ENCODE results near the gene TMEM175. TPM values are rescaled to one million over a fixed set of nuclear protein-coding genes. Genes with fewer than 3 reads are reported as not detected.

The TMEM175 gene
- polyA plus RNA-seq, 1 of the 3 experiments (the other 2 are of a cell fraction): 54.2 TPM

DNA sequence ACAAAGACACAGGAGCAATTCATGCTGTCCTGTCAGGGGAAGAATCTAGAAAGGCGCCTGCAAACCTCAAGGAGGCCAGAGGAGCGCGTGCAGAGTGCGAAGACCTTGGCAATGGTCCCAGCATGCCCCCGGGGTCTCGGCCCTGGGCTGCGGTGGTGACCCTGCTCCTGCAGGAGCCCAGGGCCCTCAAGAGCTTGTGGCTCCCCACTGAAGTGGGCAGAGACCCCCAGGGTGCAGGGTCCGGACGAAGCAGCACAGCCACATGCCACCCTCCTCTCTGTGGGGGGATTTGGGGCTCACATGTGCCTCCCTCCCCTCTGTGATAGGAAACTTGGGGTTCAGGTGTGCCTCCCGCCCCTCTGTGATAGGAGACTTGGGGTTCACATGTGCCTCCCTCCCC, 39.5 kb upstream of the TMEM175 start:
- CTCF ChIA-PET: interaction anchor here (1.1 to 2.3 kb wide), 2 partner anchors 150 to 290 kb away, joined by 3 to 11 read pairs; no protein-coding TSS in a partner anchor
- H3K79me2 ChIP-seq (ENCODE audit: insufficient read depth): no peaks in the 10 kb centered on the region
- H3K36me3 ChIP-seq (replicated peaks in 1 of 2; ENCODE audit: control insufficient read depth in 1 of 2, insufficient read depth in 2 of 2, low read length in 1 of 2): peaks cover 5 to 53% of the 10 kb centered on the region in 2 experiments
- H3K4me2 ChIP-seq: no peak overlapping the region
- POLR2A ChIA-PET: no interaction called here
- H3K4me3 ChIP-seq (ENCODE audit: low read depth in 2 of 2, low read length in 1 of 2): no peak overlapping the region
- H3K4me1 ChIP-seq (ENCODE audit: control insufficient read depth in 1 of 2, insufficient read depth in 2 of 2, low read depth in 1 of 2, low read length in 1 of 2): no peaks in the 10 kb centered on the region
- H3K9me3 ChIP-seq: no peaks in the 10 kb centered on the region
- H3K9ac ChIP-seq: no peak overlapping the region
- no CpG with 5 or more reads among the region's 10 CpGs for WGBS (ENCODE audit: low lambda C conversion rate)
- H3K27ac ChIP-seq (ENCODE audit: low read depth in 2 of 2, low read length in 1 of 2): no peak overlapping the region
- no peaks in the 10 kb centered on the region for H4K20me1 ChIP-seq (ENCODE audit: insufficient read depth)
- no peaks in the 10 kb centered on the region for H3K9me2 ChIP-seq
- no peak for TF ChIP-seq JUND (IDR thresholded peaks at IDR 0.05)
- TF ChIP-seq, protein P1, sequence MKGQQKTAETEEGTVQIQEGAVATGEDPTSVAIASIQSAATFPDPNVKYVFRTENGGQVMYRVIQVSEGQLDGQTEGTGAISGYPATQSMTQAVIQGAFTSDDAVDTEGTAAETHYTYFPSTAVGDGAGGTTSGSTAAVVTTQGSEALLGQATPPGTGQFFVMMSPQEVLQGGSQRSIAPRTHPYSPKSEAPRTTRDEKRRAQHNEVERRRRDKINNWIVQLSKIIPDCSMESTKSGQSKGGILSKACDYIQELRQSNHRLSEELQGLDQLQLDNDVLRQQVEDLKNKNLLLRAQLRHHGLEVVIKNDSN (IDR thresholded peaks at IDR 0.05; ENCODE audit: borderline replicate concordance, low read depth): no peak
- TF ChIP-seq, protein P2, sequence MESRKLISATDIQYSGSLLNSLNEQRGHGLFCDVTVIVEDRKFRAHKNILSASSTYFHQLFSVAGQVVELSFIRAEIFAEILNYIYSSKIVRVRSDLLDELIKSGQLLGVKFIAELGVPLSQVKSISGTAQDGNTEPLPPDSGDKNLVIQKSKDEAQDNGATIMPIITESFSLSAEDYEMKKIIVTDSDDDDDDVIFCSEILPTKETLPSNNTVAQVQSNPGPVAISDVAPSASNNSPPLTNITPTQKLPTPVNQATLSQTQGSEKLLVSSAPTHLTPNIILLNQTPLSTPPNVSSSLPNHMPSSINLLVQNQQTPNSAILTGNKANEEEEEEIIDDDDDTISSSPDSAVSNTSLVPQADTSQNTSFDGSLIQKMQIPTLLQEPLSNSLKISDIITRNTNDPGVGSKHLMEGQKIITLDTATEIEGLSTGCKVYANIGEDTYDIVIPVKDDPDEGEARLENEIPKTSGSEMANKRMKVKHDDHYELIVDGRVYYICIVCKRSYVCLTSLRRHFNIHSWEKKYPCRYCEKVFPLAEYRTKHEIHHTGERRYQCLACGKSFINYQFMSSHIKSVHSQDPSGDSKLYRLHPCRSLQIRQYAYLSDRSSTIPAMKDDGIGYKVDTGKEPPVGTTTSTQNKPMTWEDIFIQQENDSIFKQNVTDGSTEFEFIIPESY (IDR thresholded peaks at IDR 0.05; ENCODE audit: borderline replicate concordance, low read depth): no peak
- TF ChIP-seq RFX5 (IDR thresholded peaks at IDR 0.05; ENCODE audit: low read length): no peak
- TF ChIP-seq, protein P3, sequence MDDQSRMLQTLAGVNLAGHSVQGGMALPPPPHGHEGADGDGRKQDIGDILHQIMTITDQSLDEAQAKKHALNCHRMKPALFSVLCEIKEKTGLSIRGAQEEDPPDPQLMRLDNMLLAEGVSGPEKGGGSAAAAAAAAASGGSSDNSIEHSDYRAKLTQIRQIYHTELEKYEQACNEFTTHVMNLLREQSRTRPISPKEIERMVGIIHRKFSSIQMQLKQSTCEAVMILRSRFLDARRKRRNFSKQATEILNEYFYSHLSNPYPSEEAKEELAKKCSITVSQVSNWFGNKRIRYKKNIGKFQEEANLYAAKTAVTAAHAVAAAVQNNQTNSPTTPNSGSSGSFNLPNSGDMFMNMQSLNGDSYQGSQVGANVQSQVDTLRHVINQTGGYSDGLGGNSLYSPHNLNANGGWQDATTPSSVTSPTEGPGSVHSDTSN (IDR thresholded peaks at IDR 0.05): no peak
- no peak for TF ChIP-seq EP300 (IDR thresholded peaks at IDR 0.05; ENCODE audit: borderline replicate concordance in 1 of 2, low read depth in 1 of 2, low read length in 1 of 2)
- TF ChIP-seq EZH2phosphoT487 (IDR thresholded peaks at IDR 0.05; ENCODE audit: borderline replicate concordance, low read depth): no peak
- TF ChIP-seq, protein P4, sequence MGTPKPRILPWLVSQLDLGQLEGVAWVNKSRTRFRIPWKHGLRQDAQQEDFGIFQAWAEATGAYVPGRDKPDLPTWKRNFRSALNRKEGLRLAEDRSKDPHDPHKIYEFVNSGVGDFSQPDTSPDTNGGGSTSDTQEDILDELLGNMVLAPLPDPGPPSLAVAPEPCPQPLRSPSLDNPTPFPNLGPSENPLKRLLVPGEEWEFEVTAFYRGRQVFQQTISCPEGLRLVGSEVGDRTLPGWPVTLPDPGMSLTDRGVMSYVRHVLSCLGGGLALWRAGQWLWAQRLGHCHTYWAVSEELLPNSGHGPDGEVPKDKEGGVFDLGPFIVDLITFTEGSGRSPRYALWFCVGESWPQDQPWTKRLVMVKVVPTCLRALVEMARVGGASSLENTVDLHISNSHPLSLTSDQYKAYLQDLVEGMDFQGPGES (IDR thresholded peaks at IDR 0.05; ENCODE audit: low read depth, low read length): no peak
- no peak for TF ChIP-seq ELF1 (IDR thresholded peaks at IDR 0.05)
- TF ChIP-seq NFIC (IDR thresholded peaks at IDR 0.05; ENCODE audit: borderline replicate concordance): no peak
- TF ChIP-seq TCF12 (IDR thresholded peaks at IDR 0.05): no peak
- TF ChIP-seq, protein P5, sequence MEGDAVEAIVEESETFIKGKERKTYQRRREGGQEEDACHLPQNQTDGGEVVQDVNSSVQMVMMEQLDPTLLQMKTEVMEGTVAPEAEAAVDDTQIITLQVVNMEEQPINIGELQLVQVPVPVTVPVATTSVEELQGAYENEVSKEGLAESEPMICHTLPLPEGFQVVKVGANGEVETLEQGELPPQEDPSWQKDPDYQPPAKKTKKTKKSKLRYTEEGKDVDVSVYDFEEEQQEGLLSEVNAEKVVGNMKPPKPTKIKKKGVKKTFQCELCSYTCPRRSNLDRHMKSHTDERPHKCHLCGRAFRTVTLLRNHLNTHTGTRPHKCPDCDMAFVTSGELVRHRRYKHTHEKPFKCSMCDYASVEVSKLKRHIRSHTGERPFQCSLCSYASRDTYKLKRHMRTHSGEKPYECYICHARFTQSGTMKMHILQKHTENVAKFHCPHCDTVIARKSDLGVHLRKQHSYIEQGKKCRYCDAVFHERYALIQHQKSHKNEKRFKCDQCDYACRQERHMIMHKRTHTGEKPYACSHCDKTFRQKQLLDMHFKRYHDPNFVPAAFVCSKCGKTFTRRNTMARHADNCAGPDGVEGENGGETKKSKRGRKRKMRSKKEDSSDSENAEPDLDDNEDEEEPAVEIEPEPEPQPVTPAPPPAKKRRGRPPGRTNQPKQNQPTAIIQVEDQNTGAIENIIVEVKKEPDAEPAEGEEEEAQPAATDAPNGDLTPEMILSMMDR (IDR thresholded peaks at IDR 0.05): no peak
- no peak for TF ChIP-seq YY1 (IDR thresholded peaks at IDR 0.05; ENCODE audit: low read depth)
- TF ChIP-seq GABPA (IDR thresholded peaks at IDR 0.05; ENCODE audit: low read depth): no peak
- TF ChIP-seq MXI1 (IDR thresholded peaks at IDR 0.05; ENCODE audit: low read depth, low read length): no peak
- TF ChIP-seq CHD2 (IDR thresholded peaks at IDR 0.05; ENCODE audit: low read length, partially characterized antibody): no peak
- TF ChIP-seq TAF1 (IDR thresholded peaks at IDR 0.05; ENCODE audit: borderline replicate concordance, low read depth, low read length): no peak
- TF ChIP-seq TEAD4 (IDR thresholded peaks at IDR 0.05; ENCODE audit: borderline replicate concordance, insufficient read depth): no peak
- no peaks in the 10 kb centered on the region for H3K27me3 ChIP-seq (ENCODE audit: insufficient read depth)
- no peak overlapping the region for H2AFZ ChIP-seq (ENCODE audit: low read depth)
- no peaks in the 10 kb centered on the region for H3F3A ChIP-seq (replicated peaks; ENCODE audit: insufficient read depth)
- no peak for DNase-seq

Data from SK-N-SH (cell line).